ENCODE results near the gene NPHS1. TPM values are rescaled to one million over a fixed set of nuclear protein-coding genes. Genes with fewer than 3 reads are reported as not detected.

NPHS1 gene
- total RNA-seq, 1 experiment from 2014 or later, result not detected

GRCh38 chr19:35887197-35887596 lies 34.9 kb upstream of the NPHS1 start:
- intact Hi-C loops (cut with micrococcal nuclease), result no loop called here
- no peaks in the 10 kb centered on the region for H3K4me1 ChIP-seq (ENCODE audit: insufficient read depth, low read length)
- ChIA-PET POLR2A (ENCODE audit: unreplicated experiment) (no interaction called here), CTCF (no interaction called here)
- ATAC-seq (no peak), DNase-seq (no peak)
- H3K79me2 ChIP-seq (ENCODE audit: low read length), result no peaks in the 10 kb centered on the region
- H3K27ac ChIP-seq (ENCODE audit: low read length), result no peak overlapping the region
- no peak overlapping the region for H3K4me2 ChIP-seq (ENCODE audit: low read length)
- H2AFZ ChIP-seq (ENCODE audit: low read length), result no peak overlapping the region
- H4K20me1 ChIP-seq (ENCODE audit: low read length), result no peaks in the 10 kb centered on the region
- no peak for TF ChIP-seq EZH2phosphoT487 (IDR thresholded peaks at IDR 0.05; ENCODE audit: borderline replicate concordance, low read length)
- TF ChIP-seq CTCF (conservative IDR thresholded peaks at IDR 0.05; ENCODE audit: low read depth, low read length), result no peak
- TF ChIP-seq EZH2 (IDR thresholded peaks at IDR 0.05; ENCODE audit: low read length, unreplicated experiment), result no peak
- H3K4me3 ChIP-seq (ENCODE audit: low read length), result no peak overlapping the region
- H3F3A ChIP-seq (ENCODE audit: low read length, unreplicated experiment), result no peaks in the 10 kb centered on the region
- H3K9me2 ChIP-seq (replicated peaks; ENCODE audit: low read length), result no peaks in the 10 kb centered on the region
- H3K9me3 ChIP-seq (ENCODE audit: low read length), result no peaks in the 10 kb centered on the region
- H3K9ac ChIP-seq (ENCODE audit: low read length), result no peak overlapping the region
- H3K36me3 ChIP-seq (ENCODE audit: low read depth, low read length), result peaks cover 3% of the 10 kb centered on the region; the same call in 1 of the 2 replicates
- no peaks in the 10 kb centered on the region for H3K27me3 ChIP-seq (ENCODE audit: low read length)
- no TSS peak for BruUV-seq (replicated peaks)

GRCh38 chr19:35885904-35886303 lies 33.6 kb upstream of the NPHS1 start:
- ATAC-seq, result no peak
- no peaks in the 10 kb centered on the region for H3K4me1 ChIP-seq (ENCODE audit: insufficient read depth, low read length)
- intact Hi-C loops (cut with micrococcal nuclease), result no loop called here
- DNase-seq, result no peak
- CTCF ChIA-PET, result no interaction called here
- H3K9me3 ChIP-seq (ENCODE audit: low read length), result no peaks in the 10 kb centered on the region
- no TSS peak for BruUV-seq (replicated peaks)
- H3K9me2 ChIP-seq (replicated peaks; ENCODE audit: low read length), result no peaks in the 10 kb centered on the region
- H3K79me2 ChIP-seq (ENCODE audit: low read length), result no peaks in the 10 kb centered on the region
- no peak overlapping the region for H3K4me3 ChIP-seq (ENCODE audit: low read length)
- H3K27ac ChIP-seq (ENCODE audit: low read length), result no peak overlapping the region
- H3K4me2 ChIP-seq (ENCODE audit: low read length), result no peak overlapping the region
- H2AFZ ChIP-seq (ENCODE audit: low read length), result no peak overlapping the region
- TF ChIP-seq EZH2 (IDR thresholded peaks at IDR 0.05; ENCODE audit: low read length, unreplicated experiment) (no peak), EZH2phosphoT487 (IDR thresholded peaks at IDR 0.05; ENCODE audit: borderline replicate concordance, low read length) (no peak), CTCF (conservative IDR thresholded peaks at IDR 0.05; ENCODE audit: low read depth, low read length) (no peak)
- no peaks in the 10 kb centered on the region for H4K20me1 ChIP-seq (ENCODE audit: low read length)
- H3K27me3 ChIP-seq (ENCODE audit: low read length), result no peaks in the 10 kb centered on the region
- POLR2A ChIA-PET (ENCODE audit: unreplicated experiment), result no interaction called here
- no peak overlapping the region for H3K9ac ChIP-seq (ENCODE audit: low read length)
- H3F3A ChIP-seq (ENCODE audit: low read length, unreplicated experiment), result no peaks in the 10 kb centered on the region
- peaks cover 3% of the 10 kb centered on the region; the same call in 1 of the 2 replicates for H3K36me3 ChIP-seq (ENCODE audit: low read depth, low read length)

- Histone ChIP-seq H3K27me3 (ENCODE audit: low read length) (no peaks in the 10 kb centered on the region), H4K20me1 (ENCODE audit: low read length) (no peaks in the 10 kb centered on the region), H3K4me3 (ENCODE audit: low read length) (no peak overlapping the region), H3K9ac (ENCODE audit: low read length) (no peak overlapping the region), H3K4me2 (ENCODE audit: low read length) (no peak overlapping the region), H3K4me1 (ENCODE audit: insufficient read depth, low read length) (no peaks in the 10 kb centered on the region), H3K36me3 (ENCODE audit: low read depth, low read length) (peaks cover 3% of the 10 kb centered on the region; the same call in 1 of the 2 replicates), H2AFZ (ENCODE audit: low read length) (no peak overlapping the region), H3F3A (ENCODE audit: low read length, unreplicated experiment) (no peaks in the 10 kb centered on the region), H3K9me2 (replicated peaks; ENCODE audit: low read length) (no peaks in the 10 kb centered on the region), H3K27ac (ENCODE audit: low read length) (no peak overlapping the region), H3K9me3 (ENCODE audit: low read length) (no peaks in the 10 kb centered on the region), H3K79me2 (ENCODE audit: low read length) (no peaks in the 10 kb centered on the region)
- TF ChIP-seq CTCF (conservative IDR thresholded peaks at IDR 0.05; ENCODE audit: low read depth, low read length) (no peak), EZH2phosphoT487 (IDR thresholded peaks at IDR 0.05; ENCODE audit: borderline replicate concordance, low read length) (no peak), EZH2 (IDR thresholded peaks at IDR 0.05; ENCODE audit: low read length, unreplicated experiment) (no peak)
- BruUV-seq (replicated peaks), result no TSS peak
- CTCF ChIA-PET, result no interaction called here
- POLR2A ChIA-PET (ENCODE audit: unreplicated experiment), result no interaction called here
- intact Hi-C loops (cut with micrococcal nuclease), result no loop called here
- ATAC-seq (no peak), DNase-seq (no peak)
These were observed 33.0 kb upstream of the NPHS1 start for GRCh38 chr19:35885225-35885738.

Data from PC-3 (cell line).